Measurements from ENCODE around the gene ABHD5. TPM values are rescaled to one million over a fixed set of nuclear protein-coding genes. Genes with fewer than 3 reads are reported as not detected.

Gene ABHD5
- total RNA-seq, 4 donors from 2014 or later, result 2.8 to 21.3 (median 12.2) TPM

DNA sequence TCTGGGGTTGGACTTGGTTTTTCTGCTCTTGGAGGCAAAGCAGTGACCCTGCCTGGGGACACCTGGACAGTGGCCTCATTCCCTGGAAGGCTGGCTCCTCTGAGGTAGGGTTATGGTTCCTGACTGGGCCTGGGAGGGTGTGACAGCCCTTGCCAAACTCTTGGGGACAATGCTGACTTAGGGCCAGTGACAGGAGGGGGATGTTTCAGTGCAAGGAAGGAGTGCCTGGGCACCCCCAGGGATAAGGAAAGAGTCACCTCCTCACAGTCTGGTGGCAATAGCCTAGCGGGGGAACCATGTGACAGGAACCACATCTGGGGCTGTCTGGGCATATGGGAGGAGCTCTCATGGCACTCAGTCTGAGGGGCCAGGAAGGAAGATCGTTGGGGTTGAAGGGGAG, 91.8 kb downstream of the ABHD5 start:
- Histone ChIP-seq H3K27me3 (no peaks in the 10 kb centered on the region), H3K27ac (no peak overlapping the region), H3K4me3 (no peak overlapping the region), H3K4me1 (no peaks in the 10 kb centered on the region), H3K36me3 (no peaks in the 10 kb centered on the region), H3K9me3 (no peaks in the 10 kb centered on the region)
- TF ChIP-seq POLR2A (IDR thresholded peaks at IDR 0.05), result no peak
- TF ChIP-seq CTCF (IDR thresholded peaks at IDR 0.05), result no peak
- DNase-seq, result no peak
- intact Hi-C loops (cut with DNase I; ENCODE audit: low total_unique reads), result no loop called here

Other genes starting within 250 kb of the ABHD5 start
- gene ANO10, start 68.9 kb upstream of the ABHD5 start, total RNA-seq, result 100 to 1,000 TPM in 1 of 4 donors, 10 to 100 TPM in 3; 32.8 to 111 (median 54.3) TPM

All from uterus (tissue), 4 donors.